Measurements from ENCODE around the gene CLIC6. TPM values are rescaled to one million over a fixed set of nuclear protein-coding genes. Genes with fewer than 3 reads are reported as not detected.
A peak's percentile ranks its signal among the peaks of the same experiment; 100 is the strongest.
"Not testable (repeated sequence)": the region's sequence is repeated elsewhere in the genome, so short reads cannot be mapped to it uniquely, and the experiment has no call there.

CLIC6 gene
- total and polyA plus RNA-seq, 5 donors from 2014 or later = not detected

- no peak overlapping the region for H3K4me3 Mint-ChIP-seq
- no peaks in the 10 kb centered on the region for H3K9me3 ChIP-seq (ENCODE audit: control insufficient read depth in 2 of 2, low read length in 2 of 2)
- no peak overlapping the region for H3K4me3 ChIP-seq (ENCODE audit: low read depth, low read length)
- no peaks in the 10 kb centered on the region for H3K36me3 ChIP-seq (ENCODE audit: control insufficient read depth, insufficient read depth, low read length)
- H3K4me1 Mint-ChIP-seq = peaks cover 4 to 14% (median 8%) of the 10 kb centered on the region in 4 donors
- peaks cover 3% of the 10 kb centered on the region for H3K27me3 ChIP-seq (ENCODE audit: control insufficient read depth, insufficient read depth, low read length)
- peaks cover 0 to 3% (median 0%) of the 10 kb centered on the region in 7 donors for H3K9me3 Mint-ChIP-seq
- DNase-seq (no peak), ATAC-seq (ENCODE audit: low read depth in 2 of 2) (no peak)
- H3K27me3 Mint-ChIP-seq = peaks cover 18% of the 10 kb centered on the region
- no peaks in the 10 kb centered on the region for H3K4me1 ChIP-seq (ENCODE audit: control insufficient read depth, insufficient read depth, low read length, poor library complexity, severe bottlenecking)
- H3K27ac Mint-ChIP-seq = no peak overlapping the region
- H3K27ac ChIP-seq (ENCODE audit: insufficient read depth, low read length, poor library complexity, severe bottlenecking) = no peak overlapping the region
- H3K36me3 Mint-ChIP-seq = no peaks in the 10 kb centered on the region
Observed at GRCh38 chr21:34704119-34704518, 35.3 kb downstream of the CLIC6 start.

- no peak overlapping the region for H3K4me3 ChIP-seq (ENCODE audit: low read depth, low read length)
- Mint-ChIP-seq H3K4me3 (no peak overlapping the region), H3K27ac (no peak overlapping the region), H3K4me1 (peaks cover 4 to 14% (median 8%) of the 10 kb centered on the region in 4 donors), H3K9me3 (peaks cover 0 to 3% (median 0%) of the 10 kb centered on the region in 7 donors), H3K36me3 (no peaks in the 10 kb centered on the region), H3K27me3 (peaks cover 18% of the 10 kb centered on the region)
- DNase-seq (no peak), ATAC-seq (ENCODE audit: low read depth in 2 of 2) (no peak)
- no peaks in the 10 kb centered on the region for H3K4me1 ChIP-seq (ENCODE audit: control insufficient read depth, insufficient read depth, low read length, poor library complexity, severe bottlenecking)
- no peaks in the 10 kb centered on the region for H3K36me3 ChIP-seq (ENCODE audit: control insufficient read depth, insufficient read depth, low read length)
- no peak overlapping the region for H3K27ac ChIP-seq (ENCODE audit: insufficient read depth, low read length, poor library complexity, severe bottlenecking)
- H3K27me3 ChIP-seq (ENCODE audit: control insufficient read depth, insufficient read depth, low read length) = peaks cover 3% of the 10 kb centered on the region
- H3K9me3 ChIP-seq (ENCODE audit: control insufficient read depth in 2 of 2, low read length in 2 of 2) = no peaks in the 10 kb centered on the region
Observed at GRCh38 chr21:34705011-34705410, 36.2 kb downstream of the CLIC6 start.

GRCh38 chr21:34706337-34706736 lies 37.5 kb downstream of the CLIC6 start:
- Histone ChIP-seq H3K9me3 (ENCODE audit: control insufficient read depth in 2 of 2, low read length in 2 of 2) (no peaks in the 10 kb centered on the region), H3K4me3 (ENCODE audit: low read depth, low read length) (no peak overlapping the region), H3K27ac (ENCODE audit: insufficient read depth, low read length, poor library complexity, severe bottlenecking) (no peak overlapping the region), H3K27me3 (ENCODE audit: control insufficient read depth, insufficient read depth, low read length) (peaks cover 3% of the 10 kb centered on the region), H3K36me3 (ENCODE audit: control insufficient read depth, insufficient read depth, low read length) (no peaks in the 10 kb centered on the region), H3K4me1 (ENCODE audit: control insufficient read depth, insufficient read depth, low read length, poor library complexity, severe bottlenecking) (no peaks in the 10 kb centered on the region)
- no peak for DNase-seq
- ATAC-seq (ENCODE audit: low read depth in 2 of 2) = no peak
- H3K27ac Mint-ChIP-seq = no peak overlapping the region
- no peak overlapping the region for H3K4me3 Mint-ChIP-seq
- peaks cover 4 to 14% (median 8%) of the 10 kb centered on the region in 4 donors for H3K4me1 Mint-ChIP-seq
- H3K27me3 Mint-ChIP-seq = peaks cover 18% of the 10 kb centered on the region
- H3K9me3 Mint-ChIP-seq = peaks cover 0 to 3% (median 0%) of the 10 kb centered on the region in 7 donors
- H3K36me3 Mint-ChIP-seq = no peaks in the 10 kb centered on the region

- no peaks in the 10 kb centered on the region for H3K36me3 ChIP-seq (ENCODE audit: control insufficient read depth, insufficient read depth, low read length)
- no peaks in the 10 kb centered on the region for H3K36me3 Mint-ChIP-seq
- H3K27me3 ChIP-seq (ENCODE audit: control insufficient read depth, insufficient read depth, low read length) = peaks cover 6% of the 10 kb centered on the region
- H3K27ac ChIP-seq (ENCODE audit: insufficient read depth, low read length, poor library complexity, severe bottlenecking) = no peak overlapping the region
- ATAC-seq (ENCODE audit: low read depth in 2 of 2) (peak; percentile 40 to 59), DNase-seq (peak in 1 of 3 donors; percentile 50)
- no peaks in the 10 kb centered on the region for H3K9me3 ChIP-seq (ENCODE audit: control insufficient read depth in 2 of 2, low read length in 2 of 2)
- H3K4me3 ChIP-seq (ENCODE audit: low read depth, low read length) = no peak overlapping the region
- H3K4me1 Mint-ChIP-seq = peaks cover 4 to 14% (median 8%) of the 10 kb centered on the region in 4 donors
- peak overlapping the region in 2 of 3 donors; percentile 32 to 48 for H3K27ac Mint-ChIP-seq
- H3K9me3 Mint-ChIP-seq = peaks cover 0 to 3% (median 0%) of the 10 kb centered on the region in 7 donors
- H3K27me3 Mint-ChIP-seq = peaks cover 15% of the 10 kb centered on the region
- H3K4me3 Mint-ChIP-seq = peak overlapping the region in 2 of 4 donors; percentile 10 to 33
- no peaks in the 10 kb centered on the region for H3K4me1 ChIP-seq (ENCODE audit: control insufficient read depth, insufficient read depth, low read length, poor library complexity, severe bottlenecking)
Observed at GRCh38 chr21:34707876-34708325, 39.1 kb downstream of the CLIC6 start.

- no peak for DNase-seq
- Mint-ChIP-seq H3K27ac (no peak overlapping the region), H3K9me3 (no peaks in the 10 kb centered on the region), H3K36me3 (no peaks in the 10 kb centered on the region), H3K27me3 (peaks cover 8% of the 10 kb centered on the region), H3K4me1 (peaks cover 0 to 2% (median 0%) of the 10 kb centered on the region in 4 donors), H3K4me3 (no peak overlapping the region)
- Histone ChIP-seq H3K36me3 (ENCODE audit: control insufficient read depth, insufficient read depth, low read length) (no peaks in the 10 kb centered on the region), H3K9me3 (ENCODE audit: control insufficient read depth in 2 of 2, low read length in 2 of 2) (no peaks in the 10 kb centered on the region), H3K4me3 (ENCODE audit: low read depth, low read length) (no peak overlapping the region), H3K27ac (ENCODE audit: insufficient read depth, low read length, poor library complexity, severe bottlenecking) (no peak overlapping the region), H3K4me1 (ENCODE audit: control insufficient read depth, insufficient read depth, low read length, poor library complexity, severe bottlenecking) (no peaks in the 10 kb centered on the region), H3K27me3 (ENCODE audit: control insufficient read depth, insufficient read depth, low read length) (peaks cover 6% of the 10 kb centered on the region)
- no peak for ATAC-seq (ENCODE audit: low read depth in 2 of 2)
Observed at GRCh38 chr21:34713621-34714020, 44.8 kb downstream of the CLIC6 start.

GRCh38 chr21:34715518-34715917 lies 46.7 kb downstream of the CLIC6 start:
- Histone ChIP-seq H3K27ac (ENCODE audit: insufficient read depth, low read length, poor library complexity, severe bottlenecking) (no peak overlapping the region), H3K27me3 (ENCODE audit: control insufficient read depth, insufficient read depth, low read length) (peaks cover 6% of the 10 kb centered on the region), H3K9me3 (ENCODE audit: control insufficient read depth in 2 of 2, low read length in 2 of 2) (no peaks in the 10 kb centered on the region), H3K4me3 (ENCODE audit: low read depth, low read length) (no peak overlapping the region), H3K36me3 (ENCODE audit: control insufficient read depth, insufficient read depth, low read length) (no peaks in the 10 kb centered on the region), H3K4me1 (ENCODE audit: control insufficient read depth, insufficient read depth, low read length, poor library complexity, severe bottlenecking) (no peaks in the 10 kb centered on the region)
- no peaks in the 10 kb centered on the region for H3K36me3 Mint-ChIP-seq
- H3K27me3 Mint-ChIP-seq = peaks cover 5% of the 10 kb centered on the region
- H3K4me3 Mint-ChIP-seq = no peak overlapping the region
- no peaks in the 10 kb centered on the region for H3K9me3 Mint-ChIP-seq
- DNase-seq (no peak), ATAC-seq (ENCODE audit: low read depth in 2 of 2) (no peak)
- H3K4me1 Mint-ChIP-seq = peaks cover 0 to 2% (median 0%) of the 10 kb centered on the region in 4 donors
- H3K27ac Mint-ChIP-seq = no peak overlapping the region

- Mint-ChIP-seq H3K9me3 (no peaks in the 10 kb centered on the region), H3K36me3 (no peaks in the 10 kb centered on the region), H3K27ac (no peak overlapping the region), H3K4me3 (no peak overlapping the region), H3K4me1 (peaks cover 0 to 2% (median 0%) of the 10 kb centered on the region in 4 donors), H3K27me3 (peaks cover 5% of the 10 kb centered on the region)
- Histone ChIP-seq H3K36me3 (ENCODE audit: control insufficient read depth, insufficient read depth, low read length) (no peaks in the 10 kb centered on the region), H3K27me3 (ENCODE audit: control insufficient read depth, insufficient read depth, low read length) (peaks cover 6% of the 10 kb centered on the region), H3K4me1 (ENCODE audit: control insufficient read depth, insufficient read depth, low read length, poor library complexity, severe bottlenecking) (no peaks in the 10 kb centered on the region), H3K4me3 (ENCODE audit: low read depth, low read length) (no peak overlapping the region), H3K27ac (ENCODE audit: insufficient read depth, low read length, poor library complexity, severe bottlenecking) (no peak overlapping the region), H3K9me3 (ENCODE audit: control insufficient read depth in 2 of 2, low read length in 2 of 2) (no peaks in the 10 kb centered on the region)
- DNase-seq = no peak
- no peak for ATAC-seq (ENCODE audit: low read depth in 2 of 2)
Observed at GRCh38 chr21:34715985-34716596, 47.3 kb downstream of the CLIC6 start.

- H3K4me3 ChIP-seq (ENCODE audit: low read depth, low read length); H3K27me3 Mint-ChIP-seq; ATAC-seq (ENCODE audit: low read depth in 2 of 2); DNase-seq; H3K4me1 ChIP-seq (ENCODE audit: control insufficient read depth, insufficient read depth, low read length, poor library complexity, severe bottlenecking); H3K9me3 Mint-ChIP-seq; H3K27ac Mint-ChIP-seq; H3K27me3 ChIP-seq (ENCODE audit: control insufficient read depth, insufficient read depth, low read length); H3K36me3 Mint-ChIP-seq; H3K4me3 Mint-ChIP-seq; H3K4me1 Mint-ChIP-seq; H3K9me3 ChIP-seq (ENCODE audit: control insufficient read depth in 2 of 2, low read length in 2 of 2); H3K36me3 ChIP-seq (ENCODE audit: control insufficient read depth, insufficient read depth, low read length); H3K27ac ChIP-seq (ENCODE audit: insufficient read depth, low read length, poor library complexity, severe bottlenecking): not testable (repeated sequence)
Observed at GRCh38 chr21:34718529-34718928, 49.7 kb downstream of the CLIC6 start.

Measured in CD4-positive, CD25-positive, alpha-beta regulatory T cell (primary cell).